GM03348 (cell line): ENCODE data around the gene ISYNA1.
A peak's percentile ranks its signal among the peaks of the same experiment; 100 is the strongest.
"Not testable (repeated sequence)": the region's sequence is repeated elsewhere in the genome, so short reads cannot be mapped to it uniquely, and the experiment has no call there.

Source experiments
- DNase-seq: peaks from one replicate; pipeline ENCODE4 v3.0.0; 2012; ENCODE audit warnings: low spot score

ISYNA1 gene

DNA sequence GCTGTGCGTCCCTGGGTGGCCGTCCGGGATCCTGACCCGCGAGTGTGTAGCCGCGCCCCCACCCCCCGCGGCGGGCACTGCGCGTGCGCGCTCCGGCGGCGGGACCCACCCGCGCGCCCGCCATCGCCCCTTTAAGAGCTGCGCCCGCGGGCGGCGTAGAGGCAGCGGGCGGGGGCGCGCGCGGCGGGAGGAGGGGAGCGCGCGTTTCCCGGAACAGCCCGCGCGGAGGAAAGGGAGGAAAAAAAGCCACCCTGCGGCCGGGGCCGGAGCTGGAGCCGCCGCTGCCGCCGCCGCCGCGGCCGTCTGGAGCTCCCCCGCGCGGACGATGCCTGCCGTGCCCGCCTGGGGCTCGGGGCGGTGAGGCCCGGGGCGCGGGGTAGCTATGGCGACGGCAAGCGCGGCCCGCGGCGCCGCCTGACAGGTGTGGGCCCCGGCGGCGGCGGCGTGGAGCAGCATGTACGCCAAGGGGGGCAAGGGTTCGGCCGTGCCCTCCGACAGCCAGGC, 18.7 kb downstream of the ISYNA1 start, which contains the start of gene SSBP4:
TSS of gene SSBP4 (plus strand) at position 204 of the 504 bp plus-strand sequence. CDS start at position 455, 251 bp downstream.
- peak; percentile 98 for DNase-seq

DNA sequence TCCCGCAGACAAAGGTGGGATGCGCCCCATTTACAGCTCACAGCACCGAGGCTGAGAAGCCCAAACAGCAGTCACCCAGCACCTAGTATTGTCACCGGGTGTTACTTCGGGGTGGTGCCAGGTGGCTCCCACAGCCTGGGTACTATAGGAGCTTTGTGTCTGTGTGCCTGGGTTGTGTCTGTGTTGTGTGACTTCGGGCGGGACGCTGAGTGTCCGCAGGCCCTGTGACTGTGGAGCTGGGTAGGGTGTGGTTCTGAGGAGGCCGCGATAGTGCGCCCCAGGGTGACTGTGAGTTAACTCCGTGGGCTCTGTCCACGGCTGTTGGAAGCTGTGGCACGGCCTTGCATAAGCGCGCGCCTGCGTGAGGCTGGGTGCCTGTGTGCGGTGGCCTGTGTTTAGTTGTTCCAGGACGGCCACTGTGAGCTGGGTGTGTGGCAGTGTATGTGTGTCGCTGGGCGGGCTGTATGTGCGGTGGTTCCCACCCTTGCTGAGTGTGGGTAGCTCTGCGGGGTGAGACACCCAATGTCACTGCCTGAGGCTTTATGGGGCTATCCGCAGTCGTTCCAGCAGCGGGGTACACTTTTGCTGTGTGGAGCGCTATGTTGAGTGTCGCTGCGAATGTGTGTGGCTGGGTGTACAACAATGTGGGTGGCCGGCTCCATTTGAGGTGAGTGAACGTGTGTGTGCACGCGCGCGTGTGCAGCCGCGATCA, 19.3 kb downstream of the ISYNA1 start:
- no peak for DNase-seq

DNA sequence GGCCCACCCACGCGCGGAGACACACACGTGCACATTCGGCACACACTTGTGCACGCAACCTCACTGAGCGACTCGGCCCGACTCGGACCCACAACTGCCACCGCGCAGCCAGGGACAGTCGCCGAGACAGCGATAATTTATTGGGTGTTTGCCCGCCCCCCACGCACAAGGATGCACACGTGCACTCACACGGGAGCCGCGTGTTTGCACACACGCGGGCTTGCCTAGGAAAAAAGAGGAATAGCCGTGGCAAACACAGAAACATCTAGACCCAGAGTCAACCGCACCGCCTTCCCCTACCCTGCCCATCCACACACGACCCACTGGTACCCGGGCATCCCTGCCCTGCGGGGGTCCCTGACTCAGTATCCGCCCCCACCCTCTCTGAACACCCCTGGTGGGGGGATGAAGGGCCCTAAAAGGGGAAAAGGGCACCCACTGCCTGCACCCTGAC, 19.9 kb downstream of the ISYNA1 start:
- DNase-seq = no peak

DNA sequence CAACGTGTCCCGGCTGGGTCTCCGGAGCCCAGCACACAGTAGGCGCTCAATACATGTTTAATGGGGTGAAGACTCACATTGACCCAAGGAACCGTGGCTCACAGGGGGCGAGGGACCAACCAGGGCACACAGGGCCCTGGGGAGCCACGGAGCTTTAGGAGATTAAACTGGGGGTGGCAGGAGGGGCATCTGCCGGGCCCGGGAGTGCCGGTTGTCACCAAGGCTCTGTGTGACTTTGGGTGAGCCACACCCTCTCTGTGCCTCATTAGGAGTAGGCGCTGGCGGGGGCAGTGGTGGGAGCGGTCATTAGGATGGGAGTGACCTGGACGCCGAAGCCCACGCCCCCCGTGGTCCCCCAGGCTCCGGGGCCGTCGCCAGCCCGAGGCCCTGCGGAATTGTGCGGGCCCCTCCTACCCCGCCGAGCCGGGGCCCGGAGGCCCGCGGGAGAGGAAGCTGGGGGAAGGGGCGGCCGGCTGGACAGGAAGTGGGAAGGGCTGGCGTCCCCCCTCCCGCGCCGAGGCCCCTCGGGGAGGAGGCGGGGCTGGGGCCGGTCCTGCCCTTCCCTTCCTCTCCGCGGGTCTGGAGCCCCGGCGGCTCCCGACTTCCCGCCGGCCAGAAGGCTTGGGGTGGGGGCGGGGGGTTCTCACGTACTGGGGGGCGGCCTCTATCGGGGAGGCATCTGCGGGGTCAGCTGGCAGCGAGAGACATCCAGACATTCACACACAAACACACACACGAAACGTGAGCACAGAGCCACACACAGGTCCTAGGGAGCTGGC, 20.5 kb downstream of the ISYNA1 start:
- peak; percentile 90 for DNase-seq

DNA sequence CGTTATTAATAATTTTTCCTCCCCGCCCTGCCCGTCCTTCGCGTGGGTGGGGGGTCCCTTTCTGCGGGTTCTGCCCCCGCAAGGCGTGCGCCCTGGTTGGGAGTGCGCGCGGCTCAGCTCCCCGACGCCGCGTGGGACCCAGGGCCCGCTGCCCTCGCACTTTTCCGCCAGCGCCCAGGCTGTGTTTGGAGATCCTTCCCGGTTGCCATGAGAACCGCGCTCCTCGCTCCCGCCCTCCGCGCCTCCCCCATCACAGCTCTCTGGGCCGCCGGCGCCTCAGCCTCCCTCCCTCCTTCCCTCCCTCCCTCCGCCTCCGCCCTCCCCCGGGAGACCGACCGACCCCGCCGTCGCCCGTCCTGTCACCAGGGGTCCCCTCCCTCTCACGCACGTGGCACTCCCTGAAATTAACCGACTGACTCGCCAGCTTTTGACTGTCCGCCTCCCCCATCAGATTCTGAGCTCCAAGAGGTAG, 21.1 kb downstream of the ISYNA1 start:
- peak; percentile 92 for DNase-seq

DNA sequence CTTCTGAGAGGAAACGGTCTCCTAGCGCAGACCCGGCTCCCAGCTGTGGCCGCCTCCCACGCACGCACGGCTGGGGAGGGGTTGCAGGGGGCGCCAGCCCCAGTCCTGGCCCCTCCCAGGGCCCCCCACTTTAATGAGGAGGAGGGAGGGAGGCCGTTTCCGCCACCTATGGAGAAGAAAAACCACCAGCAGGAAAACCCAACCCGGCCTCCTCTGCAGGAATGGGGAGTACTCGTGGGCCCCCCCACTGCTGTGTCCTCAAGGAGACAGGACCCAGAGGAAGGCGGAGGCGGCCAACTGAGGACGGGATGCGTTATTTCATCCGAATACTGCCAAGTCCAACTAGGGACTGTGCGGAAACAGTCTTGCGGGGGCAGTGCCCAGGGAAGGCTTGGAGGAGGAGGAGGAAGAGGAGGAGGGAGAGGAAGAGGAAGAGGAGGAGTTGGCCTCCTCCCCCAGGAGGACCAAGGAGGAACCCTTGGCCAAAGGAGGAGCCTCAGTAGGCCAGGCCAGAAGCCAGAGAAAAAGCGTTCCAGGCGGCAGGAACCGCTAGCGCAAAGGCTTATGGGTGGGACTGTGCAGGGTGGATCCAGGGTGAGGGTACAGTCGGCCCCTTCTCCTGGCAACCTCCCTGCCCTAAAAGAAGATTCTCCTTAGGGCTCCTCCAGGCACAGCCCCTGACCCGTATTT, 22.6 kb downstream of the ISYNA1 start:
- DNase-seq = peak; percentile 82

DNA sequence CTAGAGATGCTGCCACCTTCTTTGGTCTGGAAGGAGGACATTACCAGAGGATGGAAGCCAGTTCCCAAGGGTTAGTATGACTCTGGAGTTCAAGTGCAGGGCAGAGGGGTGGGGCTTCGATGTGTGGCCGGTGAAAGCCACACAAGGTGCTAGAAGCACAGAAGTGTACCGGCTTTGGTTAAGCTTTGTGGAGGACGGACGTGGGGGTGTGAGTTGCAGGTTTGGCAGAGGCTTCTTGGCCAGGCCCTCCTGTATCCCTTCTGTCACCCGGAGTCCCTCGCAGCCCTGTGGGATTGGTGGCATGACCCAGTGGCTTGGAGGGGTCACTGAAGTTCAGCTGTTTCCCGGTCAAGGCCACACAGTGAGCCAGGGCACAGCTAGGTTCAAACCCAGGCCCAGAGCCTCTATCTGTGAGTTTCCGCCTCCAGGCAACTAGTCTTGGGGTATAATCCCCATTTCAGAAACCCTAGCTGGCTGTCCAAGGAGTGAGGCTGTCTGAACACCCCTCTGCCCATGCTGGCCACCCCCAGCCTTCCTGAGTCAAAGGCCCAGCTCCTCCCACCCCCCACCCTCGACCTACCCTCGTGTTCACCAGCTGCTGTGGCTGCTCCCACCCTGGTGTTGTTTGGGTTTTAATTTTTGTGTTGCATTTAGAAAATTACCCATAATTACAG, 23.3 kb downstream of the ISYNA1 start:
- no peak for DNase-seq

DNA sequence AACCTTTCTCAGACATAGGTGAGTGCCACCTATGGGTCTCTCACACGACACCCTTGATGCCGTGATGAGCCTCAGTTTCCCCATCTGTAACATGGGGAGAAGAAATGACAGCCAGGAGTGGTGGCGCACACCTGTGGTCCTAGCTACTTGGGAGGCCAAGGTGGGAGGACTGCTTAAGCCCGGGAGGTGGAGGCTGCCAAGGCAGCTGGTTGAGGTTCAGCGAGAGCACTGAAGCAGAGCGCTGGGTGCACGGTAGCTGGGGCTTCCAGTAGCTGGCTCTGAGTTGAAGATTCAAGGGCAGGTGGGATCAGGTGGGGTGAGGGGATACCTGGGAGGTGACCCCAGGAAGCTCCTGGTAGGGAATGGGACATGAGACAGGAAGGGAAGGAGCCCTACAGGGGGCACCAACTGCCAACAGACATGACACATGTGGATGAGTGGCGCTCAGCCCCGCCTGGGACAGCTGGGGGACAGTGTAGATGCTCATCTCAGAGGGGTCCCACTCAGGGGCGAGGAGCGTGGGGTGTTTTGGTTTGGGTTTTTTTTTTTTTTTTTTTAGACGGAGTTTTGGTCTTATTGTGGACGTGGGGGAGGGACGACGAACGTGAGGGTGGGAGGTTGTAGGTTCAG, 25.2 kb downstream of the ISYNA1 start:
- DNase-seq = no peak

DNA sequence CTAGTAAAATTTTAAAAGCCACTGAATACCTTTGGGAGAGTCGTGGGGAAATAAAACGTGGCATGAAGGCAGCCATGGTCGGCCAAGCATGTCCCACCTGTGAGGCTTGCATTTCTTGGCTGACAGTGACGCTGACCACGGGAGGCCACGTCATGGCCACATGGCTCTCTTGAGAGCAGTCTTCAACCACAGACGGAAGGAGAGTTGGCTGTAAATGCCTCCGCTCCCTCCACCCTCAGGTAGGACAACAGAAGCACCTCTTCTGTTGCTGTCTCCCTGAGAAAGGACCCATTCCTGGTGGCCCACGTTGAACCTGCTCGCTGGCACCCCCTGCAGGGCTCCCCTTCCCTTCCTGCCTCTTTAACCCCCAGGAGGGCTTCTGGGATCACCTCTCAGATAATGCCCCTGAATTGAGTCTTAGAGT, 29.9 kb downstream of the ISYNA1 start:
- DNase-seq = no peak

DNA sequence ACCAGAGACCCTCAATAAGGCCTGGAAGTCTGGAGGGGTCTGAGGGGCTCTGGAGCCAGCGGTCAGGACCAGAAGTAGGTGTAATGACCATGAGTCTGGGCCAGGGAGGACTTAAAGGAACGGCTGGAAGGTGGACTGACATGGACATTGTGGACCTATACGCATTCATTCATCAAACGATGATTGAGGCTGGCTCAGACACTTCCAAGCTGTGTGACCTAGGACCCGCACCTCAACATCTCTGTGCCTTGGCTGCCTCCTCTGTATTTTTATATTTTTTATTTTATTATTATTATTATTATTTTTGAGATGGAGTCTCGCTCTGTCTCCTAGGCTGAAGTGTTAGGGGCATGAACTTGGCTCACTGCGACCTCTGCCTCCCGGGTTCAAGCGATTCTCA, 31.2 kb downstream of the ISYNA1 start:
- no peak for DNase-seq

DNA sequence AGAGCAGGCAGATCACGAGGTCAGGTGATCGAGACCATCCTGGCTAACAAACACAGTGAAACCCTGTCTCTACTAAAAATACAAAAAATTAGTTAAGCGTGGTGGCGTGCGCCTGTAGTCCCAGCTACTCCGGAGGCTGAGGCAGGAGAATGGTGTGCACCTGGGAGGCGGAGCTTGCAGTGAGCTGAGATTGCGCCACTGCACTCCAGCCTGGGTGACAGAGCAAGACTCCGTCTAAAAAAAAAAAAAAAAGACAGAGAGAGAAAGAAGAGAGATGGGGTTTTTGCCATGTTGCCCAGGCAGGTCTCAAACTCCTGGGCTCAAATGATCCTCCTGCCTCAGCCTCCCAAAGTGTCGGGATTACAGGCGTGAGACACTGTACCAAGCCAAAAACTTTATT, 32.2 kb downstream of the ISYNA1 start:
- not testable (repeated sequence) for DNase-seq

DNA sequence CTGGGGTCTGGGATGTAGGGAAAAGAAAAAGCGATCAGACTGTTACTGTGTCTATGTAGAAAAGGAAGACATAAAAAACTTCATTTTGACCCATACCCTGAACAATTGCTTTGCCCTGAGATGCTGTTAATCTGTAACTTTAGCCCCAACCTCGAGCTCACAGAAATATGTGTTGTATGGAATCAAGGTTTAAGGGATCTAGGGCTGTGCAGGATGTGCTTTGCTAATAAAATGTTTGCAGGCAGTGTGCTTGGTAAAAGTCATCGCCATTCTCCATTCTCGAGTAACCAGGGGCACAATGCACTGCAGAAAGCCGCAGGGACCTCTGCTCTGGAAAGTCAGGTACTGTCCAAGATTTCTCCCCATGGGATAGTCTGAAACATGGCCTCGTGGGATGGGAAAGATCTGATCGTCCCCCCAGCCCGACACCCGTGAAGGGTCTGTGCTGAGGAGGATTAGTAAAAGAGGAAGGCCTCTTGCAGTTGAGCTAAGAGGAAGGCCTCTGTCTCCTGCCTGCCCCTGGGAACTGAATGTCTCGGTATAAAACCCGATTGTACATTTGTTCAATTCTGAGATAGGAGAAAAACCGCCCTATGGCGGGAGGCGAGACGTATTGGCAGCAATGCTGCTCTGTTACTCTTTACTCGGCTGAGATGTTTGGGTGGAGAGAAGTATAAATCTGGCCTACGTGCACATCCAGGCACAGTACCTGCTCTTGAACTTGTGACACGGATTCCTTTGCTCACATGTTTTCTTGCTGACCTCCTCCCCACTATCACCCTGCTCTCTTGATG, 35.3 kb downstream of the ISYNA1 start:
- not testable (repeated sequence) for DNase-seq

DNA sequence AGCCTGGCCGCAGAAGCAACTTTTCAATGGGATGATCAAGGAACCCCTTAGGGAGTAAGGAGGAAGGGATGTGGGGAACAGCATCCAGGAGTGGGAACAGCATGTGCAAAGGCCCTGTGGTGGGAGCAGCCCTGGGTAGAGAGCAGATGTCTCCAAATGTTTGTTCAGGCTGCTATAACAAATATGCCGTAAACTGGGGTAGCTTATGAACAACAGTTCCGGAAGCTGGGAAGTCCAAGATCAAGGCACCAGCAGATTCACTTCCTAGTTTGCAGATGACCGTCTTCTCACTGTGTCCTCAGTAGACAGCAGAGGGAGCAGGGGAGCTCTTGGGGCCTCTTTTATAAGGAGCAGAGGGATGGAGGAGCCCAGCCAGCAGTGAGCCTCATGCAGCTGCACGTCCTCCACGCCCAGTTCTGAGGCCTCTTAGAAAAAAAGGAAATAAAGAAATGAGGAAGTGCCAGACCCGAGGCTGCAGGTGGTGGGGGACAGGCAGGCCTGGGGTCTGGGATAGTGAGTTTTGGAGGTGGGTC, 36.3 kb downstream of the ISYNA1 start:
- DNase-seq = peak; percentile 71

DNA sequence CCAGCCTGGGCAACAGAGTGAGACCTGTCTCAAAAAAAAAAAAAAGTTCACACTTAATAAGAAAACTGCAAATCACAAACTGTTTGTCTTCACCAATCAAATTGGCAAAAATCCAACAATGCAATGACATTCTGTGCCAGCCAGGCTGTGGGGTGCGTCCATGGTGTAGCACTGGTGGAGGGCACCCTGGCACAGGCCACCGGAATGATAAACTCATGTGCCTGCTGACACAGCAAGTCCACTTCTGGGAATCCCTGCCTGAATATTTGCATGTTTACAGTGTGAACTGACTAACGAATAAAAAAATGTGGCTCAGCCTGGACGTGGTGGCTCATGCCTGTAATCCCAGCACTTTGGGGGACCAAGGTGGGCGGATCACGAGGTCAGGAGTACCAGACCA, 38.9 kb downstream of the ISYNA1 start:
- peak; percentile 57 for DNase-seq

DNA sequence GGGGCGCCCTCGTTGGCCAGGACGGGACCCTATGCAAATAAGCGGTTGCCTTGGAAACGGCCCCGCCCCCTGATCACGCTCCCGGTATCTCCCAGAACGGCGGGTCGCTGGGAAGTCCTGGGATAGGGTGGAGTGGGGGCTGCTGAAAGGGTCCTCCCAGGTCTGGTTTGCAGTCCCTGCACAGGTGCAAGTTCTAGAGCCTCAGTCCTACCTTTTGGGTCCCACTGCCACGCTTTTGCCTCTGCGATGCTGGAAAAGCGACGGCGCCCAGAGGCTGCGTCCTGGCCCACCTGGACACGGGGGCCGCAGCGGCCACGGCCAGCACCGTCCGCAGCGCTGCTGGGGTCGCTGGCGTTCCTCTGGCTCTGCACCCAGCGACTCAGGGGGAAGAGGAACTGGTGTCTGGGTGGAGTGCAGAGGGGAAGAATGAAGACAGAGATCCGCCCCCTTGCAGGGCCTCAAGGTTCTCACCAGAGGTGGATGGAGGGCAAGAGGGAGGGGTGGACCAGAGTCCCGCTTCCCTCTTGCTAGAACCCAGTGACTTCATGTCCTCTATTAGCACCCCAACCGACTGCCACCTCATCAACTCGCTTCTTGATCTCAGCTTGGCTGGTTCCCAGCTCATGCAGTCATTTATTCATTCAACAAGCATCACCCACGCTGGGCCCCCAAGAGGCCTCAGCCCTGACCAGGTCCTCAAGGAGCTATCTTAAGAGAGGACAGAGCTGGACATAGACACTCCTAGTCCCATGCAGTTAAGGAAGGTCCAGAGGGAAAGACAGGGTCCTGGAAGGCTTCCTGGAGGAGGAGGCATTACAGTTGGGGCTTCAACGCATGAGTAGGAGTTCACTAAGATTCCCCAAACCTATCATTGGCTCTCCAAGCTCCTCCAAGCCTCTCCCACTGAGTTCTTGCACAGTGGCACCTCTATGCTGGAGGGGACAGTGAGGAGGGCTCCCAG, 40.4 kb downstream of the ISYNA1 start, which contains the start of gene LRRC25:
TSS of gene LRRC25 (minus strand) at position 381 of the 961 bp plus-strand sequence. CDS start 659 bp downstream, outside the sequence.
- DNase-seq = no peak

DNA sequence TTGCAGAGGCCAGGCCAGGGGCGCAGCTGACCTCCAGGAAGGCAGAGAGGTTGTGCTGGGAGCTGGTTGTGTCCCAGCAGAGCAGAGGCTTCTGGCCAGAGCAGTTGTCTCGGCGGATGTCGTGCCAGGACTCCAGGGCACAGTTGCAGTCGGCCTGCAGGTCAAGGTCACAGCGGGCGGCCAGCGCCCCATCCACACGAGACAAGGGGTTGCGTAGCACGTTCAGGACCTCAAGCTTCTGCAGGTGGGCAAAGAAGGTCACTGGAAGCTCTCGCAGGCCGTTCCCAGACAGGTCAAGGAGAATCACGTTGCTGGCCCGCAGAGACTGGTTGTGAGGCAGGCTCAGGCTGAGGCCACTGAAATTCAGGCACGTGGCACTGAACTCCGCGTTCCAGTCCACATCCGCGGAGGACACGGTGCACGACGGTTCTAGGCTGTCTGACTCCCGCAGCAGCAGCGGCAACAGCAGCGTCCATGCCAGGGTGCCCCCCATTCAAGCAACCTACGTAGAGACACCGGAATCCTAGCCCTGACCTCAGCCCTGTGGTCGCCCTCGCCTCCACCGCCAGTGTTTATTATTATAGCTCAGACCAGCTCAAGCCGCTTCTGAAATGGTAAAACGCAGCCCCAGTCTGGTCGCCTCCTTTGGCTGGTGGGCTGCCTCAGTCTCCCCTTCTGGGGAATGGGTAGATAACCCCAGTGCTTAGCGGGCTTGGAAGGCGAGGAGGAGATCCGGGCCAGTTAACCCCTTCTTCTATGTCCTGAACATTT, 41.3 kb downstream of the ISYNA1 start:
- DNase-seq = no peak

DNA sequence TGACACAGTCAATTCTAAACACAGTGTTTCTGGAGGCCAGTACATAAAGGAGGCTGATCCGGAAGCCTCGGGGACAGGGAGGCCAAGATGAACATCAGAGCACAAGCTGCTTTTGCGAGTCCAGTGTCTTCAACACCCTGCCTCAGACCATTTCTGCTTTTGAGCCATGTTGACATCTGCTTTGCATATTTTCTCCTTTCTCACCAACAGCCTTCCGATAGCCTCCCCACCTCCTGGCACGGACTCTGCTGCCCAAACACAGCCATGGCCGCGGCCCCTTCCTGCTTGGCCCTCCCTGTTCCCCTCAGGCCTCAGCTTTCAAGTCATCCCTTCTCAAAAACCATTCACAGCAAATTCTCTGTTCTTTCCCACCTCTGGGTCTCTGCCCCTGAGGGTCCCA, 44.1 kb downstream of the ISYNA1 start:
- no peak for DNase-seq

DNA sequence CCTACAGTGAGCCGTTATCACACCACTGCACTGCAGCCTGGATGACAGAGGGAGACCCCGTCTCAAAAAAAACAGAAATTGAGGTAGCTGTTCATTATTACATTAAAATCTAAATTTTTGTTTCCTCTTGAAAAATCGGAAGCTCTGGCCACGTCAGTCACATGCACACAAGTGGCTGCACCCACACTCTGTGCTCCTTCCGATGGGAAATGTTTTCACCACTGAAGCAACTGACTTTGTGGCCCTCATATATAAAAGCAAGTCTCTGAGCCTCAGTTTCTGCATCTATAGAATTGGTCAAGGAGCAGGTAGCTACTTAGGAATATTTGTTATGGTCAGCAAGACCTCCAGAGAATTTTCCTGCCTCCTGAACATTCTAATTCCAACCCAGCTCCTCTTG, 45.0 kb downstream of the ISYNA1 start:
- DNase-seq = no peak
